ENCODE data around the gene SIAH3. TPM values are rescaled to one million over a fixed set of nuclear protein-coding genes. Genes with fewer than 3 reads are reported as not detected.

The SIAH3 gene
- total RNA-seq, 1 donor from 2014 or later = 0.02 TPM

GRCh38 chr13:45783346-45784043, 68.1 kb downstream of the SIAH3 start:
- Mint-ChIP-seq H3K27ac (ENCODE audit: unreplicated experiment) (no peak overlapping the region), H3K4me3 (ENCODE audit: unreplicated experiment) (no peak overlapping the region), H3K36me3 (ENCODE audit: low read depth) (no peaks in the 10 kb centered on the region), H3K27me3 (ENCODE audit: low read depth) (peaks cover 5% of the 10 kb centered on the region), H3K9me3 (ENCODE audit: low read depth) (no peaks in the 10 kb centered on the region), H3K4me1 (ENCODE audit: low read depth) (peaks cover 21% of the 10 kb centered on the region)
- TF ChIP-seq, protein P1, sequence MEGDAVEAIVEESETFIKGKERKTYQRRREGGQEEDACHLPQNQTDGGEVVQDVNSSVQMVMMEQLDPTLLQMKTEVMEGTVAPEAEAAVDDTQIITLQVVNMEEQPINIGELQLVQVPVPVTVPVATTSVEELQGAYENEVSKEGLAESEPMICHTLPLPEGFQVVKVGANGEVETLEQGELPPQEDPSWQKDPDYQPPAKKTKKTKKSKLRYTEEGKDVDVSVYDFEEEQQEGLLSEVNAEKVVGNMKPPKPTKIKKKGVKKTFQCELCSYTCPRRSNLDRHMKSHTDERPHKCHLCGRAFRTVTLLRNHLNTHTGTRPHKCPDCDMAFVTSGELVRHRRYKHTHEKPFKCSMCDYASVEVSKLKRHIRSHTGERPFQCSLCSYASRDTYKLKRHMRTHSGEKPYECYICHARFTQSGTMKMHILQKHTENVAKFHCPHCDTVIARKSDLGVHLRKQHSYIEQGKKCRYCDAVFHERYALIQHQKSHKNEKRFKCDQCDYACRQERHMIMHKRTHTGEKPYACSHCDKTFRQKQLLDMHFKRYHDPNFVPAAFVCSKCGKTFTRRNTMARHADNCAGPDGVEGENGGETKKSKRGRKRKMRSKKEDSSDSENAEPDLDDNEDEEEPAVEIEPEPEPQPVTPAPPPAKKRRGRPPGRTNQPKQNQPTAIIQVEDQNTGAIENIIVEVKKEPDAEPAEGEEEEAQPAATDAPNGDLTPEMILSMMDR (IDR thresholded peaks at IDR 0.05) = no peak
- no peak for DNase-seq (ENCODE audit: low spot score)

DNA sequence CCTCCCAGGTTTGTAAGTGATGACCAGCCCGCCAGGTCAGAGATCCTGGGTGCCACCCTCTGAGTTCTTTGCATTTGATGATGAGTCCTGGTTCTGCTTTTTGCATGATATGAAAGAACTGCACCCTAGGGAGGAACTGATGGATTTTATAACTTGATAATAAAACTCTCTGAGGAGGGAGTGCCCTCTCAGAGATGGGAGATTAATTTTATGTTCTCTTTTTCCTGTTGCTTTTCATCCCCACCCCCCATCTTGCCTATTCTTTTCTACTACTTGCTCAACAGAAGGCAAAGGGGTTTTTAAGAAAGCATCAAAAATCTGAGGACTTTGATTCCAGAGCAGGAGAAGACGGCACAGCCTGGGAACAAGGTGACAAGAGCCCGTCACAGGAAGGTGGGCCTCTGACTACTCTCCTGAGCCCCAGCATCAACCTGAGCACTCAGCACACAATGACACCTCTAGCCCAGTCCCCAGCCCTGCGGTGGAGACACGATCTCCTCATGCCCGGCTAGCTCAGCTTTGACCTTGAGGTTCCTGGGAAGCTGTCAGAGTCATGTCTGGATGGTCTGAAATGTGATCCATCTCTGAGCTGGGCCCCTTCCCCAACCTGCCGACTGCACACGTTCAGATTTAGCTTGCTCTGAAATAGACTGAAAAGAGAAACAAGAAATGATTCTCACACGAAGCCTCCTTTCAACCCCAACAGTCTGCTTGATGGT, 69.1 kb downstream of the SIAH3 start:
- H3K27me3 Mint-ChIP-seq (ENCODE audit: low read depth) = peaks cover 5% of the 10 kb centered on the region
- H3K36me3 Mint-ChIP-seq (ENCODE audit: low read depth) = no peaks in the 10 kb centered on the region
- H3K27ac Mint-ChIP-seq (ENCODE audit: unreplicated experiment) = peak overlapping the region; percentile 14
- TF ChIP-seq, protein P1 (IDR thresholded peaks at IDR 0.05) = no peak
- no peaks in the 10 kb centered on the region for H3K9me3 Mint-ChIP-seq (ENCODE audit: low read depth)
- H3K4me1 Mint-ChIP-seq (ENCODE audit: low read depth) = peaks cover 21% of the 10 kb centered on the region
- DNase-seq (ENCODE audit: low spot score) = no peak
- H3K4me3 Mint-ChIP-seq (ENCODE audit: unreplicated experiment) = no peak overlapping the region

DNA sequence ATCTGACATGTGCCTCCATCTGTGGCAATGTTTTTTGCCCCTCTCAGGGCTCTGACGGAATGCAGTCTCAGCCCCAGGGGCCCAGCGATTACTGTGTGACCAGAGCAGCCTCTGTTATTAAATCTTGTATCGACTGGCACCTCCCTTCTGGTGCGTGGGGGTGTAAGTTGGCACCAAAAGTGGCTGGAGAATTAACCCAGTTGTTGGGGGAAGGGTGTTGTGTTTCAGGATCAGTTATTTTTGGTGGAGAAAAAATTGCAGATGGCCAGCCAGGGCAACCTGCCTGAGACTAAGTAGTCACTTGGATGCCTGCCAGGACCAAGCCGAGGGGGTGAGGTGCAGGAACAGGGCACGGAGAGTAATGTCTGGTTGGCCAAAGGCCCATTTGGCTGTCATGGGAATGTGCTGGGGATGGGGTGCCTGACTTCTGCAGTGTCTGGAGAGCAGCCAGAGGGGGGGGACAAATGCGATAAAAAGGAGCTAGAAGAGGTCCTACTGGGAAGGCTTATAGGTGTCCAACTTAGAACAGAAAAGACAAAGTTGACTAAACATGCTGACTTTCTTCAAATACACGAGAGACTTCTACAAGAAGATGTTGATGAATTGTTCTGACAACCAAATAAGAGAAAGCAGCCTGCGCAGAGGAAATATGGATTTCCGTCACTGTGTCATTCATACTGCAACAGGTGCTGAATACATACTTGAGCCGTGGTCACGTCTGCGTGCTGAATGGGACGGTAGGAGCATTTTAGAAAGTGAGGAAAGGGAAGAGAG, 69.8 kb downstream of the SIAH3 start:
- Mint-ChIP-seq H3K4me3 (ENCODE audit: unreplicated experiment) (no peak overlapping the region), H3K4me1 (ENCODE audit: low read depth) (peaks cover 21% of the 10 kb centered on the region), H3K9me3 (ENCODE audit: low read depth) (no peaks in the 10 kb centered on the region), H3K27ac (ENCODE audit: unreplicated experiment) (peak overlapping the region; percentile 14), H3K27me3 (ENCODE audit: low read depth) (peaks cover 2% of the 10 kb centered on the region), H3K36me3 (ENCODE audit: low read depth) (no peaks in the 10 kb centered on the region)
- TF ChIP-seq, protein P1 (IDR thresholded peaks at IDR 0.05) = no peak
- no peak for DNase-seq (ENCODE audit: low spot score)

- H3K36me3 Mint-ChIP-seq (ENCODE audit: low read depth) = no peaks in the 10 kb centered on the region
- H3K4me3 Mint-ChIP-seq (ENCODE audit: unreplicated experiment) = no peak overlapping the region
- H3K4me1 Mint-ChIP-seq (ENCODE audit: low read depth) = peaks cover 21% of the 10 kb centered on the region
- H3K9me3 Mint-ChIP-seq (ENCODE audit: low read depth) = no peaks in the 10 kb centered on the region
- TF ChIP-seq, protein P1 (IDR thresholded peaks at IDR 0.05) = no peak
- no peak overlapping the region for H3K27ac Mint-ChIP-seq (ENCODE audit: unreplicated experiment)
- H3K27me3 Mint-ChIP-seq (ENCODE audit: low read depth) = no peaks in the 10 kb centered on the region
- no peak for DNase-seq (ENCODE audit: low spot score)
These were observed 71.7 kb downstream of the SIAH3 start for GRCh38 chr13:45779901-45780300.

DNA sequence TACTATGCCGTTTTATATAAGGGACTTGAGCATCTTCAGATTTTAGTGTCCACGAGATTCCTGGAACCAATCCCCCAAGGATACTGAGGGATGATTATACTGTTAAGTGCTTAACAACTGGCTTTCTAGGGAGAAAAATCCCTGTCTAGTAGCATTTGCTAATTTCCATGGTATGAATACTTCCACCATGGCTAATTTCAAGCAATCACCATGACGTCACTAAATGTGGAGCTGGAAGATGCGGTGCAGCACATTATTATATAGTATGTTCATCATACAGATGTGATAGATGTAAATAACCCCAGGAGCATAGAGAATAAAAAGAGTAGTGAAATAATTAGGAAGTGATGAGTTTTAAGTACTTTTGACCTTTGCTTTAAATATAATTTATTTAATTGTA, 72.7 kb downstream of the SIAH3 start:
- TF ChIP-seq, protein P1 (IDR thresholded peaks at IDR 0.05) = no peak

More for the DNA sequence above, 72.7 kb downstream of the SIAH3 start:
- H3K4me3 Mint-ChIP-seq (ENCODE audit: unreplicated experiment) = no peak overlapping the region
- H3K9me3 Mint-ChIP-seq (ENCODE audit: low read depth) = no peaks in the 10 kb centered on the region
- DNase-seq (ENCODE audit: low spot score) = no peak
- H3K36me3 Mint-ChIP-seq (ENCODE audit: low read depth) = no peaks in the 10 kb centered on the region
- H3K27me3 Mint-ChIP-seq (ENCODE audit: low read depth) = no peaks in the 10 kb centered on the region
- H3K4me1 Mint-ChIP-seq (ENCODE audit: low read depth) = peaks cover 28% of the 10 kb centered on the region
- no peak overlapping the region for H3K27ac Mint-ChIP-seq (ENCODE audit: unreplicated experiment)
